SU-DHL-6 (cell line): Measurements from ENCODE around the gene FCHO1.

Experiments
- H2AFZ ChIP-seq: fragments of 200-600 bp; sonication (generic); 2 replicates; pipeline ENCODE4 v1.6.1; 2014; ENCODE audit warnings: low read depth, mild to moderate bottlenecking, moderate library complexity, mixed read lengths, antibody characterized with exemption, low read length; ENCODE audit not compliant: severe bottlenecking
- H3F3A ChIP-seq: fragments of 200-600 bp; shearing (Covaris generic); 2 replicates; pipeline ENCODE4 v1.6.0; 2016; ENCODE audit warnings: antibody characterized with exemption, mild to moderate bottlenecking; ENCODE audit not compliant: insufficient read depth
- H3K27ac ChIP-seq: fragments of 200-600 bp; sonication (generic); 2 replicates; pipeline ENCODE4 v1.5.1; 2016; ENCODE audit warnings: low read depth, mild to moderate bottlenecking, low read length, moderate library complexity, mixed read lengths
- H3K27me3 ChIP-seq: fragments of 200-600 bp; sonication (generic), shearing (Covaris generic); 2 replicates; pipeline ENCODE4 v1.6.0; 2014; ENCODE audit warnings: mild to moderate bottlenecking, low read length
- H3K36me3 ChIP-seq: fragments of 200-600 bp; sonication (generic); 2 replicates; pipeline ENCODE4 v1.6.1; 2014; ENCODE audit warnings: mild to moderate bottlenecking, low read length, mixed read lengths
- H3K4me2 ChIP-seq: fragments of 300-600, 200-600 bp; shearing (Covaris generic), sonication (generic); 2 replicates; pipeline ENCODE4 v1.6.0; 2014; ENCODE audit warnings: low read length, low read depth, mild to moderate bottlenecking; ENCODE audit not compliant: poor library complexity, severe bottlenecking
- H3K4me3 ChIP-seq: fragments of 200-600 bp; sonication (generic); 2 replicates; pipeline ENCODE4 v1.5.1; 2014; ENCODE audit warnings: antibody characterized with exemption, low read length, mild to moderate bottlenecking, mixed read lengths; ENCODE audit not compliant: insufficient read depth, poor library complexity, severe bottlenecking
- H3K79me2 ChIP-seq: fragments of 200-600 bp; sonication (generic); 2 replicates; pipeline ENCODE4 v1.6.1; 2014; ENCODE audit warnings: mild to moderate bottlenecking, low read length, moderate library complexity; ENCODE audit not compliant: insufficient read depth
- H3K9ac ChIP-seq: fragments of 200-600 bp; sonication (generic); 2 replicates; pipeline ENCODE4 v1.7.0; 2014; ENCODE audit warnings: mild to moderate bottlenecking, low read length
- H3K9me2 ChIP-seq: fragments of 200-600 bp; sonication (generic); replicated peaks from 2 replicates; pipeline ENCODE4 v1.6.1; 2014; ENCODE audit warnings: low read length; ENCODE audit not compliant: insufficient read depth
- H3K9me3 ChIP-seq: fragments of 200-600 bp; sonication (generic); 2 replicates; pipeline ENCODE4 v1.6.1; 2014; ENCODE audit warnings: low read length, mixed read lengths; ENCODE audit not compliant: insufficient read depth
- H4K20me1 ChIP-seq: fragments of 200-600 bp; sonication (generic); 2 replicates; pipeline ENCODE4 v1.6.1; 2014; ENCODE audit warnings: low read depth, mild to moderate bottlenecking, antibody characterized with exemption, low read length, moderate library complexity, mixed read lengths
- CTCF ChIP-seq: fragments of 200-600 bp; sonication (generic); IDR thresholded peaks from one replicate; pipeline ENCODE4 v1.5.1; 2017; ENCODE audit warnings: antibody characterized with exemption, mild to moderate bottlenecking, low read length, moderate library complexity; ENCODE audit not compliant: insufficient read depth, poor library complexity, severe bottlenecking
- EZH2phosphoT487 ChIP-seq: fragments of 200-600 bp; sonication (generic), shearing (Covaris generic); conservative IDR thresholded peaks from 2 replicates; pipeline ENCODE4 v1.6.1; 2018; ENCODE audit warnings: mild to moderate bottlenecking, antibody characterized with exemption, low read length, moderate library complexity, mixed read lengths

The FCHO1 gene

GRCh38 chr19:17811103-17811502 lies 59.8 kb downstream of the FCHO1 start:
- Histone ChIP-seq H3K4me3 (no peak overlapping the region), H3K4me2 (no peak overlapping the region), H3K9ac (no peak overlapping the region), H4K20me1 (no peaks in the 10 kb centered on the region), H3K27me3 (no peaks in the 10 kb centered on the region), H2AFZ (no peak overlapping the region), H3K36me3 (no peaks in the 10 kb centered on the region), H3K79me2 (no peaks in the 10 kb centered on the region), H3K9me2 (no peaks in the 10 kb centered on the region), H3K9me3 (no peaks in the 10 kb centered on the region), H3F3A (no peaks in the 10 kb centered on the region), H3K27ac (no peak overlapping the region)
- TF ChIP-seq CTCF: no peak
- no peak for TF ChIP-seq EZH2phosphoT487

GRCh38 chr19:17811681-17812080 lies 60.4 kb downstream of the FCHO1 start:
- Histone ChIP-seq H4K20me1 (no peaks in the 10 kb centered on the region), H3K27me3 (no peaks in the 10 kb centered on the region), H3K4me3 (no peak overlapping the region), H3K36me3 (no peaks in the 10 kb centered on the region), H3F3A (no peaks in the 10 kb centered on the region), H3K27ac (no peak overlapping the region), H2AFZ (no peak overlapping the region), H3K9ac (no peak overlapping the region), H3K9me2 (no peaks in the 10 kb centered on the region), H3K4me2 (no peak overlapping the region), H3K79me2 (no peaks in the 10 kb centered on the region), H3K9me3 (no peaks in the 10 kb centered on the region)
- TF ChIP-seq CTCF (no peak), EZH2phosphoT487 (no peak)

- no peaks in the 10 kb centered on the region for H3K9me2 ChIP-seq
- H4K20me1 ChIP-seq: no peaks in the 10 kb centered on the region
- no peak overlapping the region for H3K9ac ChIP-seq
- no peak overlapping the region for H3K27ac ChIP-seq
- no peak for TF ChIP-seq CTCF
- no peak for TF ChIP-seq EZH2phosphoT487
- no peaks in the 10 kb centered on the region for H3K27me3 ChIP-seq
- H3F3A ChIP-seq: no peaks in the 10 kb centered on the region
- no peak overlapping the region for H2AFZ ChIP-seq
- no peaks in the 10 kb centered on the region for H3K36me3 ChIP-seq
- no peak overlapping the region for H3K4me2 ChIP-seq
- H3K79me2 ChIP-seq: no peaks in the 10 kb centered on the region
- no peak overlapping the region for H3K4me3 ChIP-seq
- no peaks in the 10 kb centered on the region for H3K9me3 ChIP-seq
Measured at GRCh38 chr19:17812099-17812498, 60.8 kb downstream of the FCHO1 start.
